Smooth muscle cell of the pulmonary artery (primary cell): ENCODE measurements around the gene CTSL. TPM values are rescaled to one million over a fixed set of nuclear protein-coding genes. Genes with fewer than 3 reads are reported as not detected.

Source experiments
- total RNA-seq: library from RNA; depleted of rRNA; stranded (reverse); fragments of >200 nt; gene quantifications from 2 replicates; pipeline ENCODE4 v1.2.3, GENCODE V29; 2014

Gene CTSL
- total RNA-seq: 167 and 478 TPM in 2 replicates

DNA sequence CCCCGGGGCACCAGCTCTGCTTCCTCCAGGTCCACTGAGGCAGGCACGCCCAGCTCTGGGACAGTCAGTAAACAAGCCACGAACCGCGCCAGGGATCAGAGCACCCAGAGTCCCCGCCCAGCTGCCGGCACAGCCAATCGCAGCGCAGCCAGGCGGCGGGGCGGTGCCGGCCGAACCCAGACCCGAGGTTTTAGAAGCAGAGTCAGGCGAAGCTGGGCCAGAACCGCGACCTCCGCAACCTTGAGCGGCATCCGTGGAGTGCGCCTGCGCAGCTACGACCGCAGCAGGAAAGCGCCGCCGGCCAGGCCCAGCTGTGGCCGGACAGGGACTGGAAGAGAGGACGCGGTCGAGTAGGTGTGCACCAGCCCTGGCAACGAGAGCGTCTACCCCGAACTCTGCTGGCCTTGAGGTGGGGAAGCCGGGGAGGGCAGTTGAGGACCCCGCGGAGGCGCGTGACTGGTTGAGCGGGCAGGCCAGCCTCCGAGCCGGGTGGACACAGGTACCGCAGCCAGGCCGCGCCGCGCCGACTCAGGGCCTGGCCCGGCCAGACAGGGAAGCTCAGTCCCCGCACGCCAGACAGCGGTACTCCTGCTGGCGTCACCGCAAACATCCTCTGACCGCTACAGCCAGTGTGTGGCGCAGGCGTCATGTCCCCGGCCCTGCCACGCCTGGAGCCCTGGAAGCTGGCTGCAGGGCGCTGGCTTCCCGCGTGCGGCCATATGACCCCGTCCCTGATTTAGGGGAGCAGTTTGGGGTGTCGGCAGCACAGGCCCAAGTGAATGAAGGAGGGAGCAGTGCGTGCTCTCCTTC, at the start of gene CTSL:
Gene CTSL, plus strand, starts transcription at position 220 of the 810 bp plus-strand sequence. CDS start 1,485 bp downstream, outside the sequence.

Other genes with a start within 250 kb of the CTSL start
- gene DAPK1, start 228.3 kb upstream of the CTSL start, total RNA-seq: 13.0 and 31.8 TPM in 2 replicates
- not detected in 2 replicates for gene SPATA31E1, start 156.8 kb downstream of the CTSL start, total RNA-seq
- not detected in 2 replicates for gene SPATA31C1, start 191.8 kb downstream of the CTSL start, total RNA-seq
- 3.9 and 4.7 TPM in 2 replicates for gene CDK20, start 248.4 kb downstream of the CTSL start, total RNA-seq